HL-60/S4 treated with retinoic acid at 250 ng/mL for 4 days and 3 days (cell line): ENCODE results near the gene OLFM1.

Experiments used
- in situ Hi-C: fragments of 300-500 bp; cut with MboI; formaldehyde crosslinking; loops from 2 replicates; pipeline ENCODE4 v1.7.0; 2022; ENCODE audit warnings: low sequenced_read_pairs

The OLFM1 gene

DNA sequence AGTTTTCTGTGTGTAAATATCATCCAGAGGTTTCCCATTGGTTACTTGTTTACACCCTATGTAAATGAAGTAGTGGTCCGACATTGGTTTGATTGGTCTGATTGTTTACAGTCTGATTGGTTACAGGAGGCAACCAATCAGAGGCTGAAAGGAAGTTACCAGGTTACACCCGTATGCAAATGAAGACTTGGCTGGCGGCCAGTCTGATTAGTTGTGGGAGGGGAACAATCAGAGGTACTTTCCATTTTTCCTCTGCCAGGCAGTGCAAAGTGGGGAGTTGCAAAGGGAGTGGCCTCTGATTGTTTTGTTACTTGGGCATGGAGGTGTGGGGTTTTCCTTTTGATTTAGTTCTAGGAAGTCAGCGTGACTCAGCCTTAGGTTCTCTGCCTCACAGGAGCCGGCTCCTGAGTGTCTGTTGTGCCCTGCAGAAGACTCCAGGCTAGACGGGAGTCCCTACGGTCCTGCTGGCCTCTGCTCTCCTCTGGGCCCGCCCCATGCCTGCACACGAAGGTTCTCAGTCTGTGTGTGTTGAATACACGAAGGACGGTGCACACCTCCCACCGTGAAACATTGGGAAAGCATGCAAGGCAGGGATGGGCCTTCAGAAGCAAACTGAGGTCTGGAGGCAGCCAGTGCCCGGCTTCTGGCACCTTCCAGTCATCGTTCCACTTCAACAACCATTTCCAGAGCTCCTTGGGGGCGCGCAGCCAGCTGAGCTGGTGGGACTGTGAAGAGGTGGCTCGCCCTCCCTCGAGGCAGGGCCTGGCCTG lies 42.9 kb downstream of the OLFM1 start:
- in situ Hi-C loops = no loop called here

- in situ Hi-C loops = no loop called here
Observed at GRCh38 chr9:135131488-135131887, 44.0 kb downstream of the OLFM1 start.

- in situ Hi-C loops = no loop called here
Observed at GRCh38 chr9:135132008-135132407, 44.5 kb downstream of the OLFM1 start.

DNA sequence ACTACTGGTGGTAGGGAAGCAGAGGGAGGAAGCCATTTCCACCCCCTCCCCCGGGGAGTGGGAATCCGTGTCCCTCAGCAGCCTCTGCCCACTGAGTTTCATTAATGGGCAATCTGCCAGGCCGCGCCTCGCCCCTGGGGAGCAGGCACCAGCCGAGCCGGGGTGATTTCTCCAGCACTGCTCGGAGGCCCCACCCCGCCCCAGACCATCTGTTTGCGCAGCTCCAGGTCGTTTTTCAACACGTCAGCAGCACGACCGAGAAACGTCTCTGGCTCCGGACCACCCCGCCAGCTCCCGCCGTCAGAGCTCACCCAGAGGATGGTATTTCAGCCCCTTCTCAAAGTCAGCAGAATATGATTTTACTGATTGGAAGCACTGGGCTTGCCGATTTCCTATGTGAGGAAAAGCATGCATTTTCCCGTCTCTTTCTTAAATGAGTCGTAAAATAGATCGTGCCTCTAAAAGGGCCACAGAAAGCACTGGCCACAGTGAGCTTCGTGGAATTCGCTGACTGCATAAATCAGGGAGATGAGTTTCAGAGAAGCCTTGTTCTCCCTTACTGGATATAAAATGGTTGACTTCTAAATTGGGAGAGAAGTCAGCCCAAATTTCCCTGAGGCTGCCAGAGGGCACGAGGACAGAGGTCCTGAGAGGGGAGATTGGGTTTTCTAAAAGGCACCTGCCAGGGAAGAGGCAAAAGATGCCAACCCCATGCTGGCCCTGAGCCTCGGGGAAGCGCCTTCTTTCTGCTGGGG lies 47.0 kb downstream of the OLFM1 start:
- in situ Hi-C loops = no loop called here

- in situ Hi-C loops = no loop called here
Observed at GRCh38 chr9:135135171-135135928, 47.9 kb downstream of the OLFM1 start.

GRCh38 chr9:135135929-135136315 lies 48.5 kb downstream of the OLFM1 start:
- in situ Hi-C loops = no loop called here

- in situ Hi-C loops = no loop called here
Observed at GRCh38 chr9:135136481-135136880, 49.0 kb downstream of the OLFM1 start.

DNA sequence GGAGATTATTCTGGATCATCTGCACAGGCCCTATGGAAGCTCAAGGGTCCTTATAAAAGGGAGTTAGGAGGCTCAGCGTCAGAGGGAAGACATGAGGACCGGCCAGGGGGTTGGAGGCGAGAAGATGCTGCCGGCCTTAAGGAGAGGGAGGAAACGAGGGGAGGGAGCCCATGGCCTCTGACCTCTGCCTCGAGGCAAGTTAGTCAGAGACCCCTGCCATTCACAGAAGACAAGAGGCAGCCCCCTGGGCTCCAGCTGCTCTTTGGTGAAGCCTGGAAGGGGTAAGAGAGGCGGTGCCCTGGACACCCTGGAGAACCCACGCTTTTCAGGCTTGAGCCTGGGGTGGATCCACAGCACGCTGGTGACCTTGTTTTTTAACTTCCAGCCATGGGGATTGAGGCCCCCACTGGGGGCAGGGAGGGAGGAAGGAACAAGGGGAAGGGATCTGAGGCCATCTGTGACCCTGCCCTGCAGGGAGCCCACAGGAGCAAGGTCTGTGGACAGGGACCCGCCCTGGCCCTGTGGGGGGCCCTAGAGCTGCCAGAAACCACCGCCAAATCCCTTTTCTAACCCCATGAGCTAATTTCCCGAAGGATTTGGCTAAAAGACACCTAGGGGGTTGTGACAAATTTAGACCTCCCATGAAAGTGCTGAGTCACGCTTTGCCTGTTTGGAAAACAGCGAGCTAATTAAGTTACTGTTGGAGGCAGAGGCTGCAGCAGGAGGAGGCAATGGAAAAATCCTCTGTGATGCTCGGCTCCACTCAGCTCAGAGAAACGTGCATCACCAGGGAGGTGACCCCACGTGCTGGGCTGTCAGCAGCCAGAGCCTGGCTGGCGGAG lies 49.7 kb downstream of the OLFM1 start:
- in situ Hi-C loops = no loop called here

GRCh38 chr9:135138078-135138855 lies 50.8 kb downstream of the OLFM1 start:
- in situ Hi-C loops = no loop called here

GRCh38 chr9:135139366-135139959 lies 52.0 kb downstream of the OLFM1 start:
- in situ Hi-C loops = no loop called here

DNA sequence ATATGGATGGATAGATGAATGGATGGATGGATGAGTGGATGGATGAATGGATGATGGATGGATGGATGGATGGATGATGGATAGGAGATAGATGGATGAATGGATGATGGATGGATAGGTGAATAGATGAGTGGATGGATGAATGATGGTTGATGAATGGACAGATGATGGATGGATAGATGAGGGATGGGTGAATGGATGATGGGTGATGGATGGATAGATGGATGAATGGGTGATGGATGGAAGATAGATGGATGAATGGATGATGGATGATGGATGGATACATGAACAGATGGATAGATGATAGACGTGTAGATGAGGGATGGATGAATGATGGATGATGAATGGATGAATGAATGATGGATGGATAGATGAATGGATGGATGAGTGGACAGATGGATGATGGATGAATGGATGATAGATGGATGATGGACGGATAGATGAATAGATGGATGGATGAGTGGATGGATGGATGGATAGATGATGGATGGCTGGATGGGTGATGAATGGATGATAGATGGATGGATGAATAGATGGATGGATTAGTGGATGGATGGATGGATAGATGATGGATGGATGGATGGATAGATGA lies 53.8 kb downstream of the OLFM1 start:
- in situ Hi-C loops = no loop called here

DNA sequence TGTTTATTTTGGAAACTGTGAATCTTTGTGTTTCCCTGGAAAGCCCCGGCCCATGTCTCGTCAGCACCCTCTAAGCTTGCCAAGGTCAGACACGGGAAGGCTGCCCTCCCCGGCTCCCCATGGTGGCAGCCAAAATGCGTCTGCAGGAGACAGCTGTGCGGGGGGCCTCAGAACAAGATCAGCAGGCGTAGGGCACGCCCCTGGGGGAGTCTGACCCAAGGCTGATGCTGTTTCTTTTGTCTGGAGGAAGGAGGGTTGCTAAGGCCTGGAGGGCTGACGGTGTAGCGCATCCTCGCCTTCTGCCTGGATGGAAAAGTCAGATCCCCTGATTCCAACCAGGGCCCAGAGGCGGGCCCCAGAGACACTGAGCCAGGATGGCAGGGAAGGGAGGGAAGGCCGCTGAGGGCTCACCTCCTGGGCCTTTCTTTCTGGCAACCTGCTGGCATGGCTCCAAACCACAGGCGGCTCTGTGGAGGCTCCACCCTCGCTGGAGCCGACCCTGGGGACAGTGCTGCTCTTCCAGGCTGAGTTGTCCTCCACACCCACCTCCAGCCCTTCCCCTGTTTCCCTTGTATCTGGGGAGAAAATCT lies 57.2 kb downstream of the OLFM1 start:
- in situ Hi-C loops = no loop called here

DNA sequence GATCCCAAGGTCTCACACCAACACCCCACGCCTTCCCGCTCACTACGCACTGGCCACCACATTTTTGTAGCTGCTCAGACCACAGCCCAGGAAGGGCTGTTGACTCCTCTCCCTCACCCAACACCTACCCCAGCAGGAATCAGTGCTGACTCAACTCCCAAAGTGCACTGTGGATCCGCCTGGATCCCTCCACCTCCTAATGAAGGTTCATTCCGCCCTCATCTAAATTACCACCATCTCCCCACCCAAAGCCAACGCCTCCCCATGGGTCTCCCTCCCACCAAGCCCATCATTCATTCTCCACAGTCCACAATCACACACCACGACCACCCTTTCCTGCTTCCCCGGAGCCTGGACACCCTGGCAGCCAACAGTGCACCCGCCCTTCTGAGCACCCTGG lies 57.8 kb downstream of the OLFM1 start:
- in situ Hi-C loops = no loop called here

GRCh38 chr9:135146241-135146640 lies 58.8 kb downstream of the OLFM1 start:
- in situ Hi-C loops = no loop called here

DNA sequence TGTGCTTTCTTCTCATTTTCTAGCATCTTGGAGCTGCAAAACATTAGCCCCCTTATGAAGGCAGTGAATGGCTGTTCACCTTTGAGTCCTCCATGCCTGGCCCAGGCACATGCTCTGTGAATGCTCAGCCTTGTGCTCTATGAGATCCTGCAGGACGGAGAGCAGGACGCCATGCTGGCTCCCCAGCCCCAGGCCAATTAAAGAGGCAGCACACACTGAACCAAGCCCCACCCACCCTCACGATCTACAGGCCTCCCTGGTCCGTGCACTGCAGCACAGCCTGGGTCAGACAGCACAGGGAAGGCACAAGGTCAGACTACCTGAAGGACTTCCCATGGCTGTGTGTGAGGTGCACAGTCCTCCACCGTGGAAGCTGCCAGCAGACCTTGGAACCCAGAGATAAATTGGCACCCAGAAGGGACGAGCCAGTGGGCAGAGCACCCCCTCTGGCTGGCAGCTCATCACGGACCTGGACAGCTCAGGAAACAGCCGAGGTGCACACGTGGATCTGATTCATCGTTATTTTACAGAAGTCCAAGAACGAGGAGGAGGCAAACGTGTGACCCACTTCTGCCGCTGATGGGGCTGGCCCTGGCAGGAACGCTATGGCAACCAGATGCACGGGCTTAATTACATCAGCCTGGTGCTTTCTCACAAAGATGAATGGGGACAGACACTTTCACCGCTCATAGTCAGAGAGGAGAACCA lies 59.5 kb downstream of the OLFM1 start:
- in situ Hi-C loops = no loop called here

- in situ Hi-C loops = no loop called here
Observed at GRCh38 chr9:135147474-135147805, 60.0 kb downstream of the OLFM1 start.

DNA sequence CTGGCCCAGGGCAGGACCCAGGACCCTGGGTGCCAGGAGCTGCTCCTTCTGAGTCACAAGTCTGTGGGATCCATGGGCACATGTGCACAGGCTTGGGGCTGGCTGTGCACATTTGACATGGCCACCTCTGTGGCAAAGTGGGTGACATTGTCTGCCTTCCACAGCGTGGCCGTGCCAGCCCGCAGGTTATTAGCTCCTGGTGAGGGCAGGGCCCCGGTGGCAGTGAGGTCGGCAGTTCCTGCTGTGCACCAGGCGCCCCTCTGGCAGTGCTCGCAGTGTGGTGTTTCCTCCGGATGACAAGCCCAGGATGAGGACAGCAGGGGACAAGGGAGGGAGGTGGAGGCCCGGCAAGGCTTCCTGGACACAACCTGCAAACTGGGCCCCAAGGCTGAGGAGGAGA lies 60.5 kb downstream of the OLFM1 start:
- in situ Hi-C loops = no loop called here

- in situ Hi-C loops = no loop called here
Observed at GRCh38 chr9:135148386-135148785, 60.9 kb downstream of the OLFM1 start.
